Neuronal stem cell (in vitro differentiated cells): Measurements from ENCODE around the gene ELF5.

Experiments
- DNase-seq: peaks from one replicate; pipeline ENCODE4 v3.0.0-alpha.2; 2013; ENCODE audit warnings: low spot score
- H2AFZ ChIP-seq: one replicate; pipeline ENCODE4 v1.6.1; 2013; ENCODE audit warnings: mild to moderate bottlenecking, low read length, inconsistent platforms
- H2AK5ac ChIP-seq: 2 replicates; pipeline ENCODE4 v1.6.1; 2013; ENCODE audit warnings: low read depth, mild to moderate bottlenecking, inconsistent platforms, low read length, moderate library complexity, mixed read lengths
- H2BK120ac ChIP-seq: 2 replicates; pipeline ENCODE4 v1.6.1; 2013; ENCODE audit warnings: low read depth, mild to moderate bottlenecking, inconsistent platforms, low read length, moderate library complexity, mixed read lengths
- H2BK12ac ChIP-seq: one replicate; pipeline ENCODE4 v1.6.1; 2013; ENCODE audit warnings: low read length, inconsistent platforms
- H2BK15ac ChIP-seq: 2 replicates; pipeline ENCODE4 v1.6.1; 2013; ENCODE audit warnings: mild to moderate bottlenecking, low read length, inconsistent platforms, mixed read lengths
- H2BK5ac ChIP-seq: one replicate; pipeline ENCODE4 v1.6.1; 2013; ENCODE audit warnings: inconsistent platforms, mild to moderate bottlenecking, low read length, moderate library complexity
- H3K14ac ChIP-seq: one replicate; pipeline ENCODE4 v1.6.1; 2013; ENCODE audit warnings: low read length, inconsistent platforms
- H3K18ac ChIP-seq: 2 replicates; pipeline ENCODE4 v1.6.1; 2013; ENCODE audit warnings: low read length, inconsistent platforms
- H3K23ac ChIP-seq: 2 replicates; pipeline ENCODE4 v1.6.1; 2013; ENCODE audit warnings: low read depth, mild to moderate bottlenecking, mixed read lengths, low read length, inconsistent platforms; ENCODE audit not compliant: poor library complexity
- H3K27ac ChIP-seq: replicated peaks from 3 replicates; pipeline ENCODE4 v1.5.1; 2013; ENCODE audit warnings: low read length, inconsistent platforms
- H3K27me3 ChIP-seq, 3 experiments: 2 replicates each; pipeline ENCODE4 v1.6.1; 2013; ENCODE audit warnings: low read length in 3 of 3, mild to moderate bottlenecking in 2 of 3, inconsistent platforms in 1 of 3, low read depth in 1 of 3, mixed read lengths in 1 of 3, moderate library complexity in 1 of 3; ENCODE audit not compliant: control insufficient read depth in 3 of 3, insufficient read depth in 3 of 3
- H3K36me3 ChIP-seq, 2 donors: replicated peaks in 1 of 2; 2 replicates each; pipeline ENCODE4 v1.6.1; 2013; ENCODE audit warnings: low read length in 2 of 2; ENCODE audit not compliant: control insufficient read depth in 2 of 2, insufficient read depth in 2 of 2
- H3K4ac ChIP-seq: 2 replicates; pipeline ENCODE4 v1.6.1; 2013; ENCODE audit warnings: inconsistent platforms, mild to moderate bottlenecking, low read length, moderate library complexity
- H3K4me1 ChIP-seq, 2 donors: 1 replicate in 1 of 2; 2 replicates in 1 of 2; pipeline ENCODE4 v1.6.1; 2013; ENCODE audit warnings: low read length in 2 of 2, low read depth in 1 of 2; ENCODE audit not compliant: control insufficient read depth in 2 of 2, insufficient read depth in 1 of 2
- H3K4me2 ChIP-seq: one replicate; pipeline ENCODE4 v1.6.1; 2013; ENCODE audit warnings: mild to moderate bottlenecking, low read length, inconsistent platforms; ENCODE audit not compliant: insufficient read depth, poor library complexity, severe bottlenecking
- H3K4me3 ChIP-seq, 2 donors: 2 replicates each; pipeline ENCODE4 v1.5.1; 2013; ENCODE audit warnings: low read length in 2 of 2, mild to moderate bottlenecking in 2 of 2, inconsistent platforms in 1 of 2, moderate library complexity in 1 of 2
- H3K79me1 ChIP-seq: one replicate; pipeline ENCODE4 v1.6.1; 2013; ENCODE audit warnings: low read depth, mild to moderate bottlenecking, inconsistent platforms, low read length, moderate library complexity
- H3K9ac ChIP-seq: one replicate; pipeline ENCODE4 v1.6.1; 2013; ENCODE audit warnings: mild to moderate bottlenecking, low read depth, low read length, inconsistent platforms; ENCODE audit not compliant: poor library complexity
- H3K9me3 ChIP-seq, 2 donors: replicated peaks in 1 of 2; 2 replicates each; pipeline versions ENCODE3 to v1.6.1; 2013; ENCODE audit warnings: low read length in 2 of 2, mild to moderate bottlenecking in 2 of 2, inconsistent platforms in 1 of 2, low read depth in 1 of 2, mixed read lengths in 1 of 2, moderate library complexity in 1 of 2; ENCODE audit not compliant: control insufficient read depth in 2 of 2, insufficient read depth in 1 of 2
- H4K8ac ChIP-seq: one replicate; pipeline ENCODE4 v1.6.1; 2013; ENCODE audit warnings: low read depth, mild to moderate bottlenecking, inconsistent platforms, low read length, moderate library complexity
- H4K91ac ChIP-seq: one replicate; pipeline ENCODE4 v1.6.1; 2013; ENCODE audit warnings: low read length, low read depth, mild to moderate bottlenecking, inconsistent platforms; ENCODE audit not compliant: poor library complexity
- WGBS, 2 donors: extraction: QIAGEN DNeasy Blood & Tissue Kit; methylation state at CpG; one replicate each; pipeline ENCODE4 v1.1.7; 2013; ENCODE audit warnings: missing lambda C conversion rate in 2 of 2, mixed read lengths in 1 of 2; ENCODE audit not compliant: insufficient read length in 2 of 2, insufficient replicate concordance in 1 of 2; ENCODE audit errors: extremely low coverage in 2 of 2; 5-methylcytosine and 5-hydroxymethylcytosine counted together

Gene ELF5

DNA sequence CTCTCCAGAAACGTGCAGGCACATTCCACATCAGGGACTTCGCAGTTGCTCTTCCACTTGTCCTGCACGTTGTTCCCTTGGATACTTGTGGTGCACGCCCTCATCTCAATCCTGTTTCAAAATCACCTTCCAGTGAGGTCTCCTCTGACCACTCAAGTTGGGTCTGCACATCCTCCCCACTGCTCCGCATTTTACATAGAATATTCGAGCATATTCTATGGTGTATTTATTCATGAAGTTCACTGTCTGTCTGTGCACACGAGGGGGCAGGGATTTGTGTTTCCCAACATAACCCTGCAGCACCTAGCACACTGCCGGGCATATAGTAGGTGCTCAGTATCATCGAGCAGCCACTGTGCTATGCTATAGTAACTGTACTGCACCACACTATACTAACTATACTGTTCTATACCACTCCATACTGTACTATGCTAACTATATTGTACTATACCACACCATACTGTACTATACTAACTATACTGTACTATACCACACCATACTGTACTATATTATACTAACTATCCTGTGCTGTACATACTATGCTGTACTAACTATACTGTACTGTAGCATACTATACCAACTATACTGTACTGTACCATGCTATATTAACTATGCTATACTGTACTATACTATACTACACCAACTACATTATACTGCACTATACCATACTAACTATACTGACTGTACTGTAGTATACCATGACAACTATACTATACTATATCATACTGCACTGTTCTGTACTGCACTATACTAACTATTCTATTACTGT lies 30.3 kb downstream of the ELF5 start:
- Histone ChIP-seq H2BK12ac (no peak overlapping the region), H4K91ac (no peak overlapping the region), H2BK15ac (no peak overlapping the region), H3K4me3 (no peak overlapping the region), H3K79me1 (no peaks in the 10 kb centered on the region), H3K4me1 (no peaks in the 10 kb centered on the region), H3K23ac (no peak overlapping the region), H3K18ac (no peak overlapping the region), H3K36me3 (no peaks in the 10 kb centered on the region), H3K27me3 (peaks cover 0 to 11% (median 0%) of the 10 kb centered on the region in 3 experiments), H2BK120ac (no peak overlapping the region), H2AK5ac (no peak overlapping the region), H3K4me2 (no peak overlapping the region), H3K9ac (no peak overlapping the region), H3K9me3 (no peaks in the 10 kb centered on the region), H3K14ac (no peak overlapping the region), H3K4ac (no peak overlapping the region), H2BK5ac (no peak overlapping the region), H3K27ac (no peak overlapping the region), H2AFZ (no peak overlapping the region), H4K8ac (no peak overlapping the region)
- no CpG with 5 or more reads among the region's 9 CpGs for WGBS, 2 donors
- DNase-seq, result no peak

DNA sequence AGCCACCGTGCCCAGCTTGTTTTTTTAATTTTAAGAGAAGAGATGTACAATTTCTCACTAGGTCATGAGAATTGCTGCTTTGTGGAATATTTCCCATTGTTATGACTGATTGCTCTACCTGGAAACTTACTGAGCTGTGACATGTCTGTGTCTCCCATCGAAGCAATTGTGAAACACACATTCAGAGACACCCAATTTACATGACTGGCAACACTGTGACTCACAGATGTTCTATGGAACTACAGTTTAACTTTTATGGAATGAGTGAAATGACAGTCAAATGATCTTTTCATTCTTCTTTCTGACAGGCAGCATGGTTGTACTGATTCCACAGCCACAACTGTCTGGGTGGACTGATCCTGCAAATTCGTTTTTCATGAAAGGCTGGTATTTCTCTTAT lies 32.3 kb downstream of the ELF5 start:
- Histone ChIP-seq H2BK12ac (no peak overlapping the region), H3K4me3 (no peak overlapping the region), H3K14ac (no peak overlapping the region), H2BK15ac (no peak overlapping the region), H3K18ac (no peak overlapping the region), H3K9me3 (no peaks in the 10 kb centered on the region), H4K91ac (no peak overlapping the region), H3K79me1 (no peaks in the 10 kb centered on the region), H2AK5ac (no peak overlapping the region), H3K23ac (no peak overlapping the region), H3K4ac (no peak overlapping the region), H3K27ac (no peak overlapping the region), H3K9ac (no peak overlapping the region), H3K4me2 (no peak overlapping the region), H4K8ac (no peak overlapping the region), H3K36me3 (no peaks in the 10 kb centered on the region), H2AFZ (no peak overlapping the region), H2BK5ac (no peak overlapping the region), H2BK120ac (no peak overlapping the region), H3K4me1 (no peaks in the 10 kb centered on the region), H3K27me3 (peaks cover 0 to 16% (median 0%) of the 10 kb centered on the region in 3 experiments)
- DNase-seq, result no peak
- no CpG with 5 or more reads among the region's 3 CpGs for WGBS, 2 donors

DNA sequence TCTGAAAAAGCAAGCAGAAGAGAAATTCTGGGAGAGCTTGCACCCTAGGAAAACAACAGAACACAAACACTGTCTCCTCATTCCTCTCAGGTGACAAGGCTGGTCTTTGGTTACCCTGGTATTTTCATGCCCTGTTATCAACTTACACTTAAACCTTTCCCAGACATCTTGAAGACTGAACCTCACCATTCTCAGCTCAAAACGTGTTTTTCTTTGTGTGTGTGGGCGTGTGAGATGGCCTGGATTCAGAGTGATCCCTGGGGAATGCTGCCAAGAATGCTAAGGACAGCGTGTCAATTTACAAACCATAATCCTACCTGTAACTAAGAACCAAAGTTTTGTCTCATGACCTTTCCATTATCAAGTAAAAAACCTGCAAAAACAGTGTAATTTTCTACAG lies 33.3 kb downstream of the ELF5 start:
- Histone ChIP-seq H2BK5ac (no peak overlapping the region), H3K4ac (no peak overlapping the region), H4K91ac (no peak overlapping the region), H3K9me3 (no peaks in the 10 kb centered on the region), H3K4me1 (no peaks in the 10 kb centered on the region), H2AK5ac (no peak overlapping the region), H3K23ac (no peak overlapping the region), H3K4me2 (no peak overlapping the region), H3K18ac (no peak overlapping the region), H3K9ac (no peak overlapping the region), H3K14ac (no peak overlapping the region), H4K8ac (no peak overlapping the region), H3K79me1 (no peaks in the 10 kb centered on the region), H2BK12ac (no peak overlapping the region), H2AFZ (no peak overlapping the region), H2BK15ac (no peak overlapping the region), H3K4me3 (no peak overlapping the region), H2BK120ac (no peak overlapping the region), H3K36me3 (no peaks in the 10 kb centered on the region), H3K27ac (no peak overlapping the region), H3K27me3 (peaks cover 0 to 16% (median 0%) of the 10 kb centered on the region in 3 experiments)
- no peak for DNase-seq
- WGBS, 2 donors, result no CpG with 5 or more reads among the region's 3 CpGs

DNA sequence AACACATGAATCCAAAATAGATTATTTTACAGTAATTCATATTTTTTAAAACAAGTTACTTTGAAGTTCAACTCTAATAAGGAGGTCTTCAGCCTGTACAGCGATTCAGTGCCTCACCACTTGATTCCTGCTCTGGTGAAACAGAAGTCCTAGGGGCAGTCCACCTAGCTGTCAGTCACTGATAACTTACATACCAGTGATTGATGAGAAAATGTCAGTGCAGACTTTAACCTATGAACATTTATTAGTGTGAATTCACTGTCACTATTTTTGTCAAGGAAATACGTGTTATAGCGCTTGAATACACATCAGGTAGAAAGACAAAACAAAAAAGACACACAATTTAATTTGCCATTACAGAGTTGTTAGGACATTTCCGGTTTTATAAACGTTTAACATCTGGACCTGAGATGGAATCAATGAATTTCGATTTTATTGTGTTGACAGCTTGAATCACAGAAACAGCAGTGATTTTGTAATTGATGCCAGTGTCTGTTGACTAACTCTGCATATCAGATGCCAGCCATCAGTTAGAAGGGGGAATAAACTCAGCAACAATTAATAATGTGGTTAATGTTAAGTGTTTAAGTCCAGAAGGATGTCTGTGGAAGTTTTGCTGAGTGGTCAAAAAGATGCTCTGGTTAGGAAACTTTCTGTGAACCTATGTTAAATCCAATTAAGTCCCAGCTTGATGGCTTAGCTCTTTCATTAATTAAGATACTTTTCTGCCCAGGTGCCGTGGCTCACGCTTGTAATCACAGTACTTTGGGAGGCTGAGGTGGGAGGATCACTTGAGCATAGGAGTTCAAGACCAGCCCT lies 34.5 kb downstream of the ELF5 start:
- Histone ChIP-seq H3K4ac (no peak overlapping the region), H3K14ac (no peak overlapping the region), H2BK12ac (no peak overlapping the region), H3K4me3 (no peak overlapping the region), H3K9me3 (no peaks in the 10 kb centered on the region), H2BK5ac (no peak overlapping the region), H2AFZ (no peak overlapping the region), H3K4me2 (no peak overlapping the region), H3K9ac (no peak overlapping the region), H4K91ac (no peak overlapping the region), H2BK15ac (no peak overlapping the region), H3K18ac (no peak overlapping the region), H3K4me1 (no peaks in the 10 kb centered on the region), H2AK5ac (no peak overlapping the region), H3K27me3 (peaks cover 0 to 16% (median 0%) of the 10 kb centered on the region in 3 experiments), H3K79me1 (no peaks in the 10 kb centered on the region), H3K36me3 (no peaks in the 10 kb centered on the region), H3K27ac (no peak overlapping the region), H2BK120ac (no peak overlapping the region), H4K8ac (no peak overlapping the region), H3K23ac (no peak overlapping the region)
- WGBS, 2 donors, result no CpG with 5 or more reads among the region's 8 CpGs
- DNase-seq, result no peak
